K562 (cell line): ENCODE data around the gene ANKRD11. TPM values are rescaled to one million over a fixed set of nuclear protein-coding genes. Genes with fewer than 3 reads are reported as not detected.

Experiments used
- ATAC-seq: fragments of 200-7000 bp; cut with Tn5 transposase; 3 replicates; pipeline ENCODE4 v1.9.1; 2020; ENCODE audit warnings: moderate library complexity
- BruUV-seq: library from RNA; stranded (reverse); fragments of 400-500 nt; replicated peaks from 2 replicates; lab custom pipeline; 2021; lab: Mats Ljungman, UMichigan
- CTCF ChIA-PET: fragments of 300-600 bp; formaldehyde crosslinking; extraction: SDS; loops from one replicate; lab custom pipeline; 2021; ENCODE audit warnings: low intra/inter-chr PET ratio; lab: Yijun Ruan, JAX
- POLR2A ChIA-PET: fragments of 300-600, 350-650 bp; sonication (Branson Sonifier 250); formaldehyde crosslinking; extraction: SDS; loops from one replicate; lab custom pipeline; 2021; ENCODE audit warnings: antibody characterized with exemption, inconsistent platforms; lab: Yijun Ruan, JAX
- DNase-seq, 4 experiments: peaks; one replicate each; pipeline versions ENCODE4 v3.0.0 to v3.0.0-alpha.2; 2011 to 2018; ENCODE audit warnings: low spot score in 3 of 4, mixed read lengths in 3 of 4; ENCODE audit errors: extremely low read depth in 1 of 4
- FAIRE-seq: peaks from 2 replicates; lab custom pipeline; 2011; peaks lifted over from hg19 to GRCh38; lab: Jason Lieb, UNC
- H2AFZ ChIP-seq: 2 replicates; pipeline ENCODE4 v1.6.0; 2011; ENCODE audit warnings: low read depth, low read length, control low read depth, inconsistent platforms
- H3K27ac ChIP-seq: fragments of 200-600 bp; 3 replicates; pipeline ENCODE4 v1.8.0; 2011; ENCODE audit warnings: low read depth, mild to moderate bottlenecking, control low read depth, inconsistent platforms, low read length, moderate library complexity, mixed read lengths; ENCODE audit errors: extremely low read depth
- H3K27me3 ChIP-seq, 2 experiments: fragments of 300-600 bp in 1 of 2; 2 replicates in 1 of 2; 3 replicates in 1 of 2; pipeline versions ENCODE4 v1.6.0 to v1.8.0; 2011; ENCODE audit warnings: inconsistent platforms in 2 of 2, low read length in 2 of 2, mild to moderate bottlenecking in 1 of 2, mixed read lengths in 1 of 2, moderate library complexity in 1 of 2; ENCODE audit not compliant: control insufficient read depth in 2 of 2, insufficient read depth in 2 of 2
- H3K36me3 ChIP-seq: fragments of 300-600 bp; 3 replicates; pipeline ENCODE4 v1.8.0; 2011; ENCODE audit warnings: mild to moderate bottlenecking, low read length, inconsistent platforms; ENCODE audit not compliant: control insufficient read depth, insufficient read depth
- H3K4me1 ChIP-seq, 2 experiments: fragments of 200-600 bp in 1 of 2; replicated peaks in 1 of 2; 2 replicates in 1 of 2; 3 replicates in 1 of 2; pipeline versions ENCODE4 v1.5.1 to v1.8.0; 2011; ENCODE audit warnings: inconsistent platforms in 2 of 2, low read length in 2 of 2, mild to moderate bottlenecking in 1 of 2, mixed read lengths in 1 of 2, moderate library complexity in 1 of 2; ENCODE audit not compliant: control insufficient read depth in 2 of 2, insufficient read depth in 2 of 2
- H3K4me2 ChIP-seq: 2 replicates; pipeline ENCODE4 v1.6.1; 2011; ENCODE audit warnings: low read length, control low read depth, inconsistent platforms, mixed read lengths; ENCODE audit not compliant: insufficient read depth
- H3K4me3 ChIP-seq: fragments of 200-600 bp; sonication (generic), shearing (Covaris generic); 2 replicates; pipeline ENCODE4 v1.5.1; 2016; ENCODE audit warnings: control low read depth, inconsistent platforms
- H3K79me2 ChIP-seq: fragments of 200-600 bp; 3 replicates; pipeline ENCODE4 v1.8.0; 2011; ENCODE audit warnings: low read length, inconsistent platforms; ENCODE audit not compliant: control insufficient read depth, insufficient read depth
- H3K9ac ChIP-seq, 2 experiments: 2 replicates each; pipeline versions ENCODE4 v1.6.0 to v1.6.1; 2011; ENCODE audit warnings: low read depth in 2 of 2, low read length in 2 of 2, control low read depth in 1 of 2, inconsistent platforms in 1 of 2, mild to moderate bottlenecking in 1 of 2, mixed read lengths in 1 of 2; ENCODE audit not compliant: insufficient read depth in 1 of 2
- H3K9me1 ChIP-seq: one replicate; pipeline ENCODE4 v1.6.0; 2011; ENCODE audit warnings: inconsistent platforms, mild to moderate bottlenecking, low read length, moderate library complexity; ENCODE audit not compliant: control insufficient read depth, insufficient read depth
- H3K9me3 ChIP-seq: replicated peaks from 2 replicates; pipeline ENCODE4 v1.5.1; 2011; ENCODE audit warnings: low read depth, low read length, inconsistent platforms; ENCODE audit not compliant: control insufficient read depth, insufficient read depth
- H4K20me1 ChIP-seq: replicated peaks from 2 replicates; pipeline ENCODE4 v1.6.1; 2011; ENCODE audit warnings: low read length, inconsistent platforms, mixed read lengths; ENCODE audit not compliant: control insufficient read depth, insufficient read depth
- ATF1 ChIP-seq, 2 experiments: fragments of 450-650 bp in 1 of 2; IDR thresholded peaks; 2 replicates each; pipeline ENCODE4 v1.6.1; 2016; ENCODE audit warnings: missing compliant biosample characterization in 1 of 2, missing genetic modification characterization in 1 of 2
- BHLHE40 ChIP-seq: IDR thresholded peaks from 2 replicates; pipeline ENCODE4 v1.6.1; 2011; ENCODE audit warnings: low read length, improper control_type of control experiment
- CBX3 ChIP-seq, 2 experiments: IDR thresholded peaks; 1 replicate in 1 of 2; 2 replicates in 1 of 2; pipeline ENCODE4 v1.6.1; 2012; ENCODE audit warnings: inconsistent platforms in 2 of 2, low read length in 2 of 2, borderline replicate concordance in 1 of 2, control low read depth in 1 of 2
- CREB1 ChIP-seq, 2 experiments: sonication (generic) in 1 of 2; formaldehyde crosslinking in 1 of 2; IDR thresholded peaks; 2 replicates each; pipeline versions ENCODE4 v1.6.1 to v1.8.0; 2012 to 2022; ENCODE audit warnings: inconsistent platforms in 1 of 2, mild to moderate bottlenecking in 1 of 2, missing genetic modification reagents in 1 of 2, moderate library complexity in 1 of 2
- CXXC5 ChIP-seq: fragments of 250-450 bp; sonication (Bioruptor Pico); IDR thresholded peaks from 2 replicates; pipeline ENCODE4 v1.8.0; 2022; ENCODE audit warnings: inconsistent platforms, mild to moderate bottlenecking, moderate library complexity
- ETV5 ChIP-seq: sonication (generic); formaldehyde crosslinking; IDR thresholded peaks from 2 replicates; pipeline ENCODE4 v1.4.0; 2020; ENCODE audit warnings: low read depth, mild to moderate bottlenecking, missing genetic modification reagents
- GABPA ChIP-seq: fragments of 200-800 bp; sonication (Bioruptor generic); conservative IDR thresholded peaks from 2 replicates; pipeline ENCODE4 v1.6.1; 2016; ENCODE audit warnings: low read depth, missing genetic modification characterization, missing compliant biosample characterization
- HMBOX1 ChIP-seq: sonication (generic); IDR thresholded peaks from 2 replicates; pipeline ENCODE4 v1.6.1; 2016
- HNRNPLL ChIP-seq: fragments of 200-400 bp; formaldehyde crosslinking; IDR thresholded peaks from 2 replicates; pipeline ENCODE4 v1.6.1; 2017; ENCODE audit warnings: low read length, low read depth, mild to moderate bottlenecking; ENCODE audit not compliant: poor library complexity, severe bottlenecking
- MNT ChIP-seq, 2 experiments: fragments of 450-650 bp; conservative IDR thresholded peaks; 2 replicates each; pipeline ENCODE4 v1.6.1; 2017; ENCODE audit warnings: mild to moderate bottlenecking in 2 of 2, moderate library complexity in 2 of 2
- MTA1 ChIP-seq: fragments of 450-650 bp; IDR thresholded peaks from 2 replicates; pipeline ENCODE4 v1.6.1; 2017; ENCODE audit warnings: borderline replicate concordance
- NBN ChIP-seq: fragments of 450-650 bp; IDR thresholded peaks from 2 replicates; pipeline ENCODE4 v1.6.1; 2016; ENCODE audit warnings: low read depth, mild to moderate bottlenecking
- SUPT5H ChIP-seq: fragments of 450-650 bp; IDR thresholded peaks from 2 replicates; pipeline ENCODE4 v1.6.1; 2016
- TAF1 ChIP-seq: IDR thresholded peaks from 2 replicates; pipeline ENCODE4 v1.6.1; 2011; ENCODE audit warnings: mild to moderate bottlenecking, low read length, moderate library complexity; ENCODE audit not compliant: insufficient read depth, control insufficient read depth, severe bottlenecking; ENCODE audit errors: extremely low read depth
- TBP ChIP-seq: optimal IDR thresholded peaks from 2 replicates; pipeline ENCODE3; 2011; ENCODE audit warnings: low read depth, low read length, improper control_type of control experiment
- TFAP4 ChIP-seq: sonication (generic); formaldehyde crosslinking; IDR thresholded peaks from 2 replicates; pipeline ENCODE4 v1.8.0; 2022; ENCODE audit warnings: missing genetic modification reagents, mild to moderate bottlenecking, moderate library complexity, borderline replicate concordance
- ZNF316 ChIP-seq: fragments of 450-650 bp; IDR thresholded peaks from 2 replicates; pipeline ENCODE4 v1.6.1; 2016
- ZNF436 ChIP-seq: fragments of 250-450, 450-650 bp; sonication (Bioruptor Pico); formaldehyde crosslinking; IDR thresholded peaks from 2 replicates; pipeline ENCODE4 v1.7.0; 2020; ENCODE audit warnings: mild to moderate bottlenecking
- whole genome bisulfite sequencing: fragments of 100-300 bp; shearing (Covaris generic); methylation state at CpG from one replicate; pipeline ENCODE4 v1.1.6; 2016; ENCODE audit warnings: low coverage, mixed read lengths; ENCODE audit not compliant: insufficient coverage; ENCODE audit errors: missing lambda C conversion rate; 5-methylcytosine and 5-hydroxymethylcytosine counted together
- in situ Hi-C: fragments of 300-500 bp; cut with MboI; formaldehyde crosslinking; loops from 4 replicates; pipeline ENCODE4 v1.15.0; 2018; ENCODE audit warnings: inconsistent platforms, mixed read lengths
- intact Hi-C: fragments of 100-400 bp; cut with micrococcal nuclease; formaldehyde crosslinking; loops from 2 replicates; pipeline ENCODE4 v1.14.2; 2022
- polyA plus RNA-seq, 8 experiments: library from polyadenylated mRNA; depleted of rRNA in 4 of 8; stranded (reverse) in 5 of 8; unstranded in 3 of 8; fragments of >200 nt; fragmentation: Nextera tagmentation in 2 of 8; fragmentation: Illumina TruSeq in 1 of 8; extraction: Ambion mirVana in 2 of 8; extraction: Trizol in 1 of 8; gene quantifications; 2 replicates each; pipeline versions ENCODE4 v1.2.1 to v1.2.3, GENCODE V29; 2011 to 2014; ENCODE audit warnings: inconsistent platforms in 1 of 8, missing spikeins in 1 of 8
- total RNA-seq, 7 experiments: library from RNA; depleted of rRNA in 6 of 7; stranded (reverse); fragments of >200 nt in 6 of 7; fragmentation: Illumina TruSeq in 2 of 7; extraction: Trizol in 2 of 7; gene quantifications; 2 replicates each; pipeline versions ENCODE4 v1.2.1 to v1.2.3, GENCODE V29; 2011 to 2021; ENCODE audit warnings: low replicate concordance in 1 of 7

ANKRD11 gene
- total and polyA plus RNA-seq, 9 of the 15 experiments (the other 6 are each of a cell fraction or from before 2014, with no cell fraction given), result 4.7 to 126 (median 31.7) TPM

- Histone ChIP-seq H3K4me3 (peak overlapping the region; percentile 97), H3K36me3 (peaks cover 8% of the 10 kb centered on the region), H3K9ac (peak overlapping the region; percentile 86 to 93; a peak in 3 of 4 replicates), H2AFZ (peak overlapping the region; percentile 75), H3K4me2 (peak overlapping the region; percentile 85), H3K27me3 (no peaks in the 10 kb centered on the region), H3K79me2 (peaks cover 55% of the 10 kb centered on the region), H3K9me1 (no peaks in the 10 kb centered on the region), H4K20me1 (peaks cover 14% of the 10 kb centered on the region), H3K9me3 (no peaks in the 10 kb centered on the region), H3K4me1 (peaks cover 19 to 35% of the 10 kb centered on the region in 2 experiments), H3K27ac (peak overlapping the region; percentile 91)
- 2% methylated on average over 24 of the region's 24 CpGs for WGBS
- BruUV-seq, result no TSS peak
- ChIA-PET CTCF (no interaction called here), POLR2A (interaction anchor here (0.5 to 1.6 kb wide), 8 partner anchors 10 to 178 kb away, joined by 3 to 6 read pairs (median 4); no protein-coding TSS in a partner anchor)
- DNase-seq (peak; percentile 55 to 87 (median 64)), ATAC-seq (peak; percentile 37), FAIRE-seq (peak; percentile 85)
- intact Hi-C loops (loop anchor here (2.0 kb wide), 1 partner anchor 251 kb away; no protein-coding TSS in a partner anchor), in situ Hi-C loops (no loop called here)
- TF ChIP-seq SUPT5H (0 out of 2 replicates have a peak, but pooled peaks have one; percentile 20), HNRNPLL (peak; percentile 57), TBP (peak; percentile 46), ZNF436 (no peak), MTA1 (no peak), ATF1 (CRISPR knock-in tag; IDR thresholded peaks at IDR 0.05) (no peak), ATF1 (tag; IDR thresholded peaks at IDR 0.05) (peak; percentile 54), ETV5 (CRISPR knock-in tag) (peak; percentile 49; the same call in 1 of the 2 replicates), HMBOX1 (peak; percentile 83), TFAP4 (peak; percentile 14; the same call in 1 of the 2 replicates), MNT (conservative IDR thresholded peaks at IDR 0.05) (peak in 1 of 2 experiments; percentile 63; a peak in 2 of 4 replicates), ZNF316 (no peak), CBX3 (IDR thresholded peaks at IDR 0.05; ENCODE audit: borderline replicate concordance in 1 of 2, low read length in 2 of 2) (no peak; a peak in 1 of 3 replicates), TAF1 (peak; percentile 31), BHLHE40 (0 out of 2 replicates have a peak, but pooled peaks have one; percentile 4), GABPA (peak; percentile 41; the same call in 1 of the 2 replicates), NBN (0 out of 2 replicates have a peak, but pooled peaks have one; percentile 27), CREB1 (IDR thresholded peaks at IDR 0.05) (no peak), CREB1 (CRISPR knock-in tag; IDR thresholded peaks at IDR 0.05) (peak; percentile 34; the same call in 1 of the 2 replicates), CXXC5 (CRISPR knock-in tag) (peak; percentile 64)
Observed at GRCh38 chr16:89491974-89492687, 1.8 kb upstream of the ANKRD11 start.
